HG03097 (cell line): Measurements from ENCODE around the gene MAST2.
"Not testable (repeated sequence)": the region's sequence is repeated elsewhere in the genome, so short reads cannot be mapped to it uniquely, and the experiment has no call there.

ENCODE experiments used
- ATAC-seq: cut with Tn5 transposase; IDR thresholded peaks from one replicate; pipeline ENCODE4 v1.9.1; 2021; ENCODE audit not compliant: unreplicated experiment, low FRiP score

The MAST2 gene

DNA sequence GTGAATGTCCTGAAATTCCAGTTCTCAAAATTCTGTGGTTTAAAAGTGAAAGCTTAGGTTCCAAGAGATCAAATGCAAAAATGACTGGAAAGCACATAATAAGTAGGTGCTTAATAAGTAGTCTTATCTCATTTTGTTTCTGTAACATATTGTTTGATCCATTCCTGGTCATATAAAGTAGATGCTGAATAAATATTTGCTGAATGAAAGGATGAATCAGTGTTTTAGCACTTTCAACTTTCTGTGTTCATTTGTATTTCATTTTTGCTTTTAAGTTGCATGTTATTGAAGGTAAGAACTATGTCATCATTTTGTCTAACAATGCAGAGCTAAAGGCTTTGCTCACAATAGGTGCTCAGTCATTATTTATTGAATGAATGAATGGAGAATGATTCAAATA, 6.3 kb downstream of the MAST2 start:
- ATAC-seq = no peak

DNA sequence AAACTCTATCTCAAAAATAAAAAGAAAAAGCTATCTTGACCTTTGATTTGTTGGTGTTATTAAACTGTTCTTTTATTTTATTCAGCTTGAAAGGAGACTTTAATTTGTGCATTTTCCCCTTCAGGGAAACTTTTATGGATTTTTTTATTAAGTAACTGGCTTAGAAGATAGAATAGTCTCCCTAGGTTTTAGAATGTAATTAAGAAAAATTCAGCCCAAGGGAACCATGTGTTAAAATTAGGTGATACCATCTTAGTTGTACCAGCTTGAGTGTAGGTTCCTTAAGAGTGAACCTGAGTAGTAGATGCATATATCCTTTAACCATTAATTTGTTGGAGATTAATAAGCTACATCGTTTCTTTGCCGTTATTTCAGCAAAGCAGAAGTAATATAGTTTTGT, 11.4 kb downstream of the MAST2 start:
- no peak for ATAC-seq

DNA sequence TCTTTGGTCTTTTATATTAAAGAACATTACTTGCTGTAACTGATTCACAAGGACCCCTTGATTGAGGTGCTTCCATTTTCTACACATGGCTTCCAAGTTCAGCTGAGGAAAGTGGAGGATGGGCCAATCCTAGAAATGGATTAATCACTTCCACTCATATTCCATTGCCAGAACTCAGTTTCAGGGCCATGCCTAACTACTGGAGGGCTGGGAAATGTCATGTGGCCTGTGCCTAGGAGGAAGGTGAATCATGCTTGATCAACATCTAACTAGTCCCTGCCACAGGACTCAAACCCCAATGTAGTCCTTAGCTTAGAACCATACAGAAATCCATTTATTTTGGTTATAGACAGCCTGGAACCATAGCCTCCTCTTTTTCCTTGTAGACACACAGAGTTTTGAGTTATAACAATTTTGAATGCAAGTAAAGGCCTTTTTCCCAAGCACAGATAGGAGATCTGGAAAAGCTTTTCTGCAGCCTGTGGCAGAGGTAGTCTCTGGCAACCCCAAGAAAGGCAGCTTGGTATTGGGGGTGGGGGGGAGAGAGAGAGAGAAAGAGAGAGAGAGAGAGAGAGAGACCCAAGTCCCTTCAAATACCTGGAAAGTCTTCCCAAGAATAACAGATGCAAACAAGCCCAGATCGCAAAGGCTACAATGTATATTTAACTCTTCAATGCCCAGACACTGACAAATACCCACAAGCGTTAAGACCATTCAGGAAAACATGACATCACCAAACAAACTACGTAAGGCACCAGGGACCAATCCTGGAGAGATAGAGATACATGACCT, 12.5 kb downstream of the MAST2 start:
- ATAC-seq = no peak

DNA sequence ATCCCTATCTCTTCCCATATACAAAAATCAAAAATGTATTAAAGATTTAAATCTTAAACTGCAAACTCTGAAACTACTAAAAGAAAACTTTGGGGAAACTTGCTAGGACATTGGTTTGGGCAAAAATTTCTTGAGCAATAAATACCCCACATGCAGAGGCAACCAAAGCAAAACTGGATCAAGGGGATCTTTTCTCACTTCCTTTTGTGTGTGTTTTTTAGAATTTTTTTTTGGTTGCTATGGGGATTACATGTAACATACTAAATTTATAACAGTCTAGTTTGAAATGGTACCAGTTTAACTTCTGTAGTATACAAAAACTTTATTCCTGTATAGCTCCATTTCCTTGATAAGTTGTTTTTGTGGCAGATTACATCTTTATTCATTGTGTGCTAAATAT, 16.8 kb downstream of the MAST2 start:
- no peak for ATAC-seq

DNA sequence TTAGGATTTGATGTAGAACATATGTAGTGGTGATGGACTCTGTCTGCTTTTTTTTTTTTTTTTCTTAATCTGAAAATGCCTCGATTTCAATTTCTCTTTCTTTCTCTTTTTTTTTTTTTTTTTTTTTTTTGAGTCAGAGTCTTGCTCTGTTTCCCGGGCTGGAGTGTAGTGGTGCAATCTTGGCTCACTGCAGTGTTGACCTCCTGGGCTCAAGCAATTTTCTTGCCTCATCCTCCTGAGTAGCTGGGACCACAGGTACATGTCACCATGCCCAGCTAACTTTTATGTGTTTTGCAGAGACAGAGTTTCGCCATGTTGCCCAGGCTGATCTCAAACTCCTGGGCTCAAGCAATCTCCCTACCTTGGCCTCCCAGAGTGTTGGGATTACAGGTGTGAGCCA, 17.4 kb downstream of the MAST2 start:
- no peak for ATAC-seq

DNA sequence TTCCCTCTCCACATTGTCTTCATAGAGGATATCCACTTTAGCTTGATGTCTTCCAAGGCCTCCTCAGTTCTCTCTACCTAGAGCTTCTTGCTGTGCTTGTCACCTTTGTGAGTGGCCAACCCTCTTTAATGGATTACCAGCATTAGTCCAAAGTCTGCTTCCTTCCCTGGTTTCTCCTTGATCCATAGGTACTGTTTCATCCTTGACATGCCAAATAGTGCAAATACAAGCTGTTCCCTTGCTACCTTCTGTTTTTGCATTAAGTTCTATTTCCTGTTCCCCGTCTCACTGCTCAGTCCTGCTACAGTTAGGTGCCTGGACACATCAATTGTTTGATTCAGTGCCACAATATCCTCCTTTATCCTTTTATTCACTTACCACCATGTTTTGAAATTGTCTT, 19.2 kb downstream of the MAST2 start:
- ATAC-seq = no peak

DNA sequence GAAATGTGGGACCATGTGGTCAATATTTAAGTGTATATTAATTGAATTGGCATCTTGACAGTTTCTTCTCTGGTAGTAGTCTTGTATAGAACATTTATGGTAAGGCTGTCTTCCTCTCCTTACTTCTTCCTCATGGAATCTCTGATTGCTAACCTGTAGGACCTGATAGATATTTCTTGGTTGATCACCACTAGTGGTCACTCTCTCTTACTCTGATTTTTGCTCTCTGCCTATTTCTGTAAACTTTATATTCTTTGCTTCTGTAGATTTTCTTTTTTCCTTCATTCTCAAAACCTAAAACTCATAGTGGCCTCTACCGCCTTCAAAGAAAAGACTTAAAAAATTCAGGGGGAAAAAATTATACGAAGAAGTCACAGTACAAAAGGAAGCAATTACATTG, 21.2 kb downstream of the MAST2 start:
- no peak for ATAC-seq

DNA sequence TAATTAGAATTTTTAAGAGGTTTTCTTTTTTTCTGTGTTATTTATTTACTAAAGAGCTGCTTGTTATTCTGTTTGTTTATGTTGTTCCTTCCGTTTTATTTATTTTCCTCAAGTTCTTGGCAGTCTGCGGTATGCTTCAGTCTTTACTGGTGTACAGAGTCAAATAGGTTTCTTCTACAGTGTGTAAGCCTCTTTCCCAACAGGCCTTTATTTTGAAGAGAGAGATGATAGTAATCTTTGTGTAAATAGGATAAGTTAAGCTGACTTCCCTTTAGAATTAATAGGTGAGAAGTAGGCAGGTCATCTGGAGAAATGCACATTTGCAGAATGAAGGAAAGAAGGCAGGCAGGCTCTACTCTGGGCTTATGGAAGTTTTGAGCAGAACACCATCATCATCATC, 23.8 kb downstream of the MAST2 start:
- ATAC-seq = no peak

DNA sequence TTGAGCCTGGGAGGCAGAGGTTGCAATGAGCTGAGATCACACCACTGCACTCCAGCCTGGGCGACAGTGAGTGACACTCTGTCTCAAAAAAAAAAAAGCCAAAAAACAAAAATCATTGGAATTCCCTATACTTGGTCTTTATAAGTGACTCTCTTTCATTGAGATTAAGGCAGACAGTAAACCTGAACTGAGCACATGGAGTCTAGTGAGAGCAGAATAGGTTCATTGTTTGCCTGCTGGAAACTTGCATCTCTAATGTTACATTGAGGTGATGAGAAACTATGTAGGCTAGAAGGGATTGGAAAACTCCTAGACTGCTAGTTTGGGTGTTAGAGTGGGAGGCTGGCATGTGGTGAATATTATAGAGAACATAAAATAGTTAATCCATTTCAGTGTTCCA, 25.4 kb downstream of the MAST2 start:
- no peak for ATAC-seq

DNA sequence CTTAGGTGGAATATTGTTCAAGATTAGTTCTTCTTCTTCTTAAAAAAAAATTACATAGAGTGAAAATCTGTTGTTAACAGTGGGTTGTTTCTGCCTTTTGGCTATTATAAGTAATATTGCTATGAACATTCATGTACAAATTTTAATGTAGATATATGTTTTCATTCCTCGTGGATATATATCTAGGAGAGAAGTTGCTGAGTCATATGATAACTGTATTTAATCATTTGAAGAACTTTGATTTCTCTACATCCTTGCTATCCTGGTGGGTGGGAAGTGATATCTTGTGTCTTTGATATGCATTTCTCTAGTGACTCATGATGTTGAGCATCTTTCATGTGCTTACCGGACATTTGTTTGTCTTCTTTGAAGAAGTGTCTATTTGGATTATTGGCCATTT, 29.9 kb downstream of the MAST2 start:
- no peak for ATAC-seq

DNA sequence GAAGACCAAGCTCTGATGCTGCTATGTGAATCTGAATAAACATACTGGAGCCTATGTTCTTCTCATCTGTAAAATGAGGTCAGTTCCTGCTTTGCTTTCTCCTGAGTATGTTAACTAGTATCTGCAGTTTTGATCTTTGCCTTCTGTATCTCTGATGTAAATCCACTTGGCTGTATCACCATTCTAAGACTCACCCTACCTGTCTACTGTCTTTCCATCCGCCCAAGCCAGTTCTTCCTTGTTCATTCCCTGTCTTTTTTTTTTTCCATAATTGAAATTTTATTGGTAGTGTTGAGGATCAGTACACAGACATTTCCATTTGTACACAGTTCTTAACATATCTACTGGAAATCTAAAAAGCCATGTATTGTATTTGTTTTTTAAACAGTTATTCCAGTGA, 31.3 kb downstream of the MAST2 start:
- ATAC-seq = no peak

DNA sequence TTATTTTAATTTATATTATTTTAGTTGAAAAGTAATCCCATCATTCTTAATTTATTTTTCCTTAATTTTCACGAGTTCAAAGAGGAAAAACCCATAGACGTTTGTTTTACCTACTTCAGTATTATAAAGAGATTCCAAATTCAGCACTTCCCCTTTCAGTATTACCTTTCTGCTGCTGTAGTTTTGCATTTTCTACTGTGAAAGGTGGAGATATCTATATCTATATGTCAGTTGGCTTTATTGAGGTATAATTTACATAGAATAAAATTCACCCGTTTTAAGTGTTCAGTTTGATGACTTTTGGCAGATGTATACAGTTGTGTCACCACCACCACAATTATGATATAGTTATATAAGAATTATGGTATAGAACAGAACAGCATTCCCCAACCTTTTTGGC, 33.0 kb downstream of the MAST2 start:
- no peak for ATAC-seq

DNA sequence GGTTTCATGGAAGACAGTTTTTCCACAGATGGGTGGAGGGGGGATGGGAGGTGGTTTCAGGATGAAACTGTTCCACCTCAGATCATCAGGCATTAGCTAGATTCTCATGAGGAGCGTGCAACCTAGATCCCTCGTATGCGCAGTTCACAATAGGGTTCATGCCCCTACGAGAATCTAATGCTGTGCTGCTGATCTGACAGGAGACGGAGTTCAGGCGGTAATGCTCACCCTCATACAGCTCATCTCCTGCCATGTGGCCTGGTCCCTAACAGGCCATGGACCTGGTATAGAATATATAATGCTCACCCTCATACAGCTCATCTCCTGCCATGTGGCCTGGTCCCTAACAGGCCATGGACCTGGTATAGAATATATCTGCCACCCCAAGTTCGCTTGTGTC, 33.4 kb downstream of the MAST2 start:
- ATAC-seq = not testable (repeated sequence)

DNA sequence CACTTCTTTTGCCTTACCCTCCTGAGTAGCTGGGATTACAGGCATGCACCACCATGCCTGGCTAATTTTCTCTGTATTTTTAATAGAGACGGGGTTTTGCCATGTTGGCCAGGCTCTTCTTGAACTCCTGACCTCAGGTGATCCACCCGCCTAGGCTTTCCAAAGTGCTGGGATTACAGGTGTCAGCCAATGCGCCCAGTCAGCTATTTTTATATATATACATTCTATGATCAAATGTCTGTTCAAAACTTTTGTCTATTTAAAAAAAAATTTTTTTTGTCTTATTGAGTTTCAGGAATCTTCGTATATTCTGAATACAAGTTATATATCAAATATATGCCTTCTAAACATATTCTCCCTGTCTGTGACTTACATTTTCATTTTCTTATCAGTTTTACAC, 34.9 kb downstream of the MAST2 start:
- ATAC-seq = not testable (repeated sequence)

DNA sequence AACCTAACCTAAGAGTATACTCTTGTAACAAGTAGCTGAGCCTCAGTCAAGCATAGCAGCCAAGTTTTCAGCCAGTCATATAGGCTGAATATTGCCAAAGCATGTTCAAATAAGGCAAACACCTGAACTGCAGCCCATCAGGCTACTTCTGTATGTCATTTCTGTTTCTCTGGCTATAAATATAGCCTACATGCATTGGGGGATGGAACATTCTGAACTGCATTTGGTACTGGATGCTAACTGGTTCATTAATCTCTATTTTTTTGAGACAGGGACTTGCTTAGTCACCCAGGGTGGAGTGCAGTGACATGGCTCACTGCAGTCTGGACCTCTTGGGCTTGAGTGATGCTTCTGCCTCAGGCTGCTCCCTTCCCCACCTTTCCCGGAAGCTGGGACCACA, 37.3 kb downstream of the MAST2 start:
- ATAC-seq = no peak

DNA sequence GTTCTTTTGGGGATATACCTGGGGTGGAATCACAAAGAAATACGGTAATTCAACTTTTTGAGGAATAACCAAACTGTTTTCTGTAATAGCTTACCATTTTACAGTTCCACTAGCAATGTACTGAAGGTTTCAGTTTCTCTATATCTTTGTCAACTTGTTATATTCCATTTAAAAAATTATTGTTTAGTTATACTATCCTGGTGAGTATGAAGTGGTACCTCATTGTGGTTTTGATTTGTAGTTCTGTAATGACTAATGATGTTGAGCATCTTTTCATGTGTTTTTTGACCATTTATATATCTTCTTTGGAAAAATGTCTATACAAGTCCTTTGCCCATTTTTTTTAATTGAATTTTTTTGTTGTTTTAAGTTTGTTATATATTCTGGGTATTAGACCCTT, 39.4 kb downstream of the MAST2 start:
- no peak for ATAC-seq

DNA sequence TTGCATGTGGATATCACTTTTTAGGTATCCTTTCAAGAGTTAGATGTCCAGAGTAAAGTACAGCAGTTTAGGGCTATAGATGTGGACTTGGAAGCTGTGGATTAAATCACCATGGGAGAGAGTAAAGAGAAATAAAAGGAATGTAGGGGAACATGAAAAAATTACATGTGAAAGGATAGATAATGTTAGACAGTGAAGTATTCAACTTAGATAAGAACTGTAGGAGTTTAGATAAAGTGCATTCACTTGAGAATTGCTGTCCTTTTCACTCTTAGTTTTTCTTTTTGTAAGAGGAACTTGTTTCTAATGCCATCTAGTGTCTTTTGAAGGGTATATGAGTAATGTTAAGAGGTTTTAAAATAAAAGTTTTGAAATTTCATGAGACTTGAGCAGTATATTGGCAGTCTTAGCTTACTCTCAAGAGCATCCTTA, 40.1 kb downstream of the MAST2 start:
- ATAC-seq = no peak

DNA sequence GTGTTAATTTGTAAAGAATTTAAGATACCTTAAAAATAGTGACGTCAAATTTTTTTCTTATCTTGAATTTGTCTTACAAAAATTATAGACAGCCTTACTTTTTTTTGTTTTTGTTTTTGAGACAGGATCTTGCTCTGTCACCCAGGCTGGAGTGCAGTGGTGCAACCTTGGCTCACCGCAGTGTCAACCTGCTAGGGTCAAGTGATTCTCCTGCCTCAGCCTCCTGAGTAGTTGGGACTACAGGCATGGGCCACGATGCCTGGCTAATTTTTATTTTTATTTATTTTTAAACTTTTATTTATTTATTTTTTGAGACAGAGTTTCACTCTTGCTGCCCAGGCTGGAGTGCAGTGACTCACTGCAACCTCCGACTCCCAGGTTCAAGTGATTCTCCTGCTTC, 40.6 kb downstream of the MAST2 start:
- not testable (repeated sequence) for ATAC-seq

DNA sequence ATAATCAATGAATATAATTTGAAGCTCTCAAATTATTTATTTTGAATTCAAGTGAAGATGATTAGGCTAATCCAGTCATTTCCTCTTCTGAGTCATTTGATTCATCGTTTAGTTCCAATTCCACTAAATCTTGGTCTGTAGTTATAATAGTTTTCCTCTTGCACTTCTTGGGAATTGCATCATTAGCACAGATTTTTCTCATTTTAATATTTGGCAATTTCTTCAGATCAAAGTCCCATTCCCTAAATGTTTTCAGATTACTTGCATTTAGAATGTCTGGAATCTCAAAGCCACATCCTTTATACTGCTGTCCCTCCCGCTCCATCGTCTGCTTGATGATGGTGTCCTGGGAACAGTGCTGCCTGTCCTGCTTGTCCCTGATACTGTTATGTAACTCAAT, 43.5 kb downstream of the MAST2 start:
- no peak for ATAC-seq

DNA sequence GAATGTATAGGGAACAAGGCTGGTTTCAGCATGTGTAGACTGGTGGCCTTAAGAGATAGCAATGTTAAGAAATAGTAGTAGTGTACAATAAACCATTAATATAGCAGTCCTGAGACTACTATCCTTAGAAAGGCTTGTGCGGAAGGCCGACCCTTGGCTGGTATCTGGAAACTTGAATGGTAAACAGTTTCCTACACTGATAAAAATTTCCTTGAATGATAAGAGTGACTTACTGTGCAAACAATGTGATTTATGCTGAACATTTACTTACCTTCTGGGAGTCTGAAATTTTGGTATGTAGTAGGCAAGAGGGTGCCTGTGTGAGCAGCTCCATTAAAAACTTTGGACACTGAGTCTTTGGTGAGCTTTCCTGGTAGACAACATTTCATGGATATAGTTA, 44.7 kb downstream of the MAST2 start:
- ATAC-seq = no peak

DNA sequence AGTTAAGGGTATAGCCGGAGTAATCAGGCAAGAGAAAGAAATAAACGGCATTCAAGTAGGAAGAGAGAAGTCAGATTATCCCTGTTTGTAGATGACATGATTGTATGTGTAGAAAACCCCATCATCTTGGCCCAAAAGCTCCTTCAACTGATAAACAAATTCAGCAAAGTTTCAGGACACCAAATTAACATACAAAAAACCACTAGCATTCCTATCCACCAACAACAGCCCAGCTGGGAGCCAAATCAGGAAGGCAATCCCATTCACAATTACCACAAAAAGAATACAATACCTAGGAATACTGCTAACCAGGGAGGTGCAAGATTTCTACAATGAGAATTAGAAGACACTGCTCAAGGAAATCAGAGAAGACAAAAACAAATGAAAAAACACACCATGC, 45.3 kb downstream of the MAST2 start:
- ATAC-seq = no peak

DNA sequence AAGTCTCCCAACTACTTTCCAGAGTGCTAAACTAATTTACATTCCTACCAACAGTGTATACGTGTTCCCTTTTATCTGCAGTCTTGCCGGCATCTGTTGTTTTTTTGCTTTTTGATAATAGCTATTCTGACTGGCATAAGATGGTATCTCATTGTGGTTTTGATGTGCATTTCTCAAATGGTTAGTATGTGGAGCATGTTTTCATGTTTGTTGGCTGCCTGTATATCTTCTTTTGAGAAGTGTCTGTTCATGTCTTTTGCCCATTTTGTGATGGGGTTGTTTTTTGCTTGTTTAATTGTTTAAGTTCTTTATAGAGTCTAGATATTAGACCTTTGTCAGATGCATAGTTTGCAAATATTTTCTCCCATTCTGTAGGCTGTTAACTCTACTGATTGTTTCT, 46.6 kb downstream of the MAST2 start:
- no peak for ATAC-seq

DNA sequence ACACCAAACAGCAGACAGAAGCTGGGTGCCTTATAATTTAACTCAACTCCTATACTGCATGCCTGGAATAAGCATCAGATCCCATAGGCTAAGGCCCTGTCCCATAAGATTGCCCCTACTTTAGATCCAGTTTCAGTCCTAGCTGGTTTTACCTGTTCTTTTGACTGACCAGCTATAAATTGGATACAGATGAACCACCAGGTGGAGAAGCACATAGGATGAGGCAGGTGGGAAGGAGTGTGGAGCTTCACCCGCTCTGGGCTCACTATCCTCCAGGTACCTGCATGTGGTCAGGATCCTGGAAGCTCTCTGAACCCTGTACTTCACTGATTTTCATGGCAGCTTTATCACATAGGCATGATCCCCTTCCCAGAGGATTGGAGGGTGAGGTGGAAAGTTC, 51.3 kb downstream of the MAST2 start:
- no peak for ATAC-seq
